ENCODE measurements around the gene LIMS2.

LIMS2 gene

DNA sequence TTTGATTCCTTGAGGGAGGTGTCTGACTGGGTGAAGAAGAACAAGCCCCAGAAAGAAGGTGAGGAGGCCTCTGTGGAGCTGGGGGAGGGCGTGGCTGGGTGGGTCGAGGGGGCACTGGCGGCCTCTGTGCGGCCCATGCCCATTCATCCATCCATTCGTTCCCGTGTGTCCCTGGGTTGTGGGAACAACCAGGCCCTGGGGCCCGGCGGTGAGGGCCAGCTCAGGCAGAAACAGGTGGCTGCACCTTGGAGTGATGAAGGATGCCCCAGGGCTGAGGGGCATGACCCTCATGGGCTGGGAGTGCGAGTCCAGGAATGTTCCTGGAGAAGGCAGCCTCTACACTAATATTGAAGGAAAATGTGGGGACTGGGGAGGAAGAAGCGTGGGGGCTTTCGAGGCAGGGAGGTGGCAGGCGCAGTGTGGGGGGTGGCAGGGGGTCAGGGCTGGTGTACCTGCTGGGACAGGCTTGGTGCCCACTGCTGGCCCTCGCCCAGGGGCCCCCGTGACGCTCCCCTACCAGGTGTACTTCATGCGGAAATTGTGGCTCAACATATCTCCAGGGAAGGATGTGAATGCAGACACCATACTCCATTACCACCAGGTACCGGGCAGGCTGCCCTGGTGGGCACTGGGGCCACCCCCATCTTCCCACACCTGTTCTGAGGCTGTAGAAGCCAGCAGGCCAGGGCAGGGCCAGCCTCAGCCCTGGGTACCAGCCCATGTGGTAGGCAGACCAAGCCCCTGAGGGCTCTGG, 40.5 kb downstream of the LIMS2 start:
- no peak for DNase-seq (ENCODE audit: low read depth in 2 of 2)

DNA sequence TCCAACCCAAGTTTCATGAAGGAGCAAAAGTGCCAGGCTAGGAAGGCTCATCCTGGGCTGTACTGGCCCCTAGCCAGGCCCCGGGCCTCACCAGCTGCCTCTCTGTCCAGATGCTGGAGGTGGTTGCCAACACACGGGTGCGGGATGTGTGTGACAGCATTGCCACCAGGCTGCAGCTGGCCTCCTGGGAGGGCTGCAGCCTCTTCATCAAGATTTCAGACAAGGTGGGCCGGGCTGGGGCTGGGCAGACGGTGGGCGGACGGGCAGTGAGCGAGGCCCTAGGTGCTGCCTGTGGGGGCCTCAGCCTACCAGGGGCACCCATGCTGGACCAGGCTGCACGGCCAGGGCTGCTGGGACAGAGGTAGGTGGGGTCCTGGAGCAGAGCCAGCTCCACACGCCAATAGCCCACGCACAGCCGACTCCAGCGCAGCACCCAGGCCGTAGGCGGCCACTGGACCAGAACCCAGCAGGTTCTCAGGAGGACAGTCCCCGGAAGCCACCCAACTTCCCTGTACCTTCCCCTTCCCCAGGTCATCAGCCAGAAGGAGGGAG, 41.2 kb downstream of the LIMS2 start:
- DNase-seq (ENCODE audit: low read depth in 2 of 2): no peak

DNA sequence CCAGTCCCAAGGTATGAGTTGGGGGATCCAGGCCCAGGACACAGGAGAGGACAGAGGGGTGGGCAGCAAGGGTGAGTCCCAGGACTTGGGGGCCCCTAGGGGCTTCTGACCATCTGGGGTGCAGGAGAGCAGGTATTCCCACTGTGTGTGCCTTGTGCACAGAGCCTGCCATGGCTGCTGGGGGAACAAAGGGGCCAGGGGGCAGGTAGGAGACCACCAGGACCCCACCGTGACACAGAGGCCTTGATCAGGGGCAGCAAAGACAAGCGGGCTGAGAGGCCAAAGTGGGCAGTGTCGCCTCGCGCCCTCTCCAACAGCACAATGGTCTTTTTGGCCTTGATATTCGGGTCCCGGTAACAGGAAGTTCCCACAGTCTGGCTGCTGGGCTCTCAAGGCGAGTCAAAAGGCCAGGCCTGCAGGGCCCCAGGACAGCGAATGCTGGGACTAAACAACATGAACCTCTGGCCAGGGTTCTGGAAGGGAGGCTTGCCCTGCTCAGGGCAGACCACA, 41.7 kb downstream of the LIMS2 start:
- DNase-seq (ENCODE audit: low read depth in 2 of 2): no peak

DNA sequence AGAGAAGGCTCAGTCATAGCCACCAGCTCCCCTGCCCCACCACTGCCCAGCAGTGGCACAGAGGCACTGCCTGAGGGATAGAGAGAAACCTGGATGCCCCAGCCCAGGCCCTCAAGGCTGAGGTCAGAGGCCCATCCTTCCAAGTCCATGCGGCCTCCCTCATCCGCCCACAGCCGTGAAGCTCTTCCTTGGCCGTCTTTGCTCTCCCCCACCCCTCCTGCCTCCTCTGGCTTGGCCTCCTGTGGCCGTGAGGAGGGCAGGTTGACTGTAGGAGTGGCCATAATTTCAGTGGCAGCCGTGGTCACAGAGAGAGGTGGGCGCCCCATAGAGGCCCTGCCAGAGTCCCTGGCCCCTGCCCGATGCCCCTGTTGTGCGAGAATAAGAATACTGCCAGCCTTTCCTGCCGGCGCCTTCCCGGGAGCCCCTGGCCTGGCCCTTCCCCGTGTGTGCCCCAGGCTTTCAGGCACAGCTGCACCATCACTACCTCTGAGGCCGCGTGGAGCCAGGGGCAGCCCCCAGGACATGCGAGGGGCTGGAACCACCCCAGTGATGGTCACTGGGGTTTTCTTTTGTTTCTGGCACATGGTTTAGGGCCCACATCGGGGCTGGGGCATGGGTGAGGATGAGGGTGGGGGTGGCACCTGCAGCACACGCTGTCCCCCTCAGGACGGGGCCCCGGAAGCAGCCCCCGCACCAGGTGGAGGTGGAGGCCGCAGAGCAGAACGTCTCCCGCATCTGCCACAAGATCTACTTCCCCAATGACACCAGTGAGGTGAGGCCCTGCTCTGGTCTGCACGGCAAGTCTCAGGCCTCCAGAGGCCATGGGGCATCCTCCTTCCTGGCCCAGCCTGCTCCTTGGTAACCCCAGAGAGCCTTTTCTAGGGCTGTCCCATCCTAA, 42.5 kb downstream of the LIMS2 start:
- DNase-seq (ENCODE audit: low read depth in 2 of 2): no peak

DNA sequence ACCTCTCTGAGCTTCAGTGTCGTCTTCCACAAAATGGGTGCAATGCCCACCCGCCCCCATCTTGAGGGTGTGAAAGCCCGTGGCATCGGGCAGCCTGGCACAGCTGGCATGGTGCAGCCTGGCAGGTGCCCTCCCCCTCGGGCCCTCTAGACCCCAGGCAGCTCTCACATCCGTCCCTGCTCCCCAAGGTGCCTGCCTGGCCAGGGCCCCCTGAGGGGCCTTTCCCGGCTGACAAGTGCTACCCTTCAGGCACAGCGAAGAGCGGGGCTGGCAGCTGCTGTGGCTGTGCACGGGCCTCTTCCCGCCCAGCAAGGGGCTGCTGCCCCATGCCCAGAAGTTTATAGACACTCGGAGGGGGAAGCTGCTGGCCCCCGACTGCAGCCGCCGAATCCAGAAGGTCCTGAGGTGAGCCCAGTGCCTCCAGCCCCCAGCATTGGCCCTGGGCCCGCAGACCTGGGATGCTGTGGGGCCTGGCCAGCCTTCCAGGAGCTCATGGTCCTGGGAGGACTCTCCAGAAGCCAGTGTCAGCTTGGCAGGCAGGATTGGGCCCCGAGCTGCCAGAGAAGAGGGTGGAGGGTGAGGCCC, 43.2 kb downstream of the LIMS2 start:
- DNase-seq (ENCODE audit: low read depth in 2 of 2): no peak

DNA sequence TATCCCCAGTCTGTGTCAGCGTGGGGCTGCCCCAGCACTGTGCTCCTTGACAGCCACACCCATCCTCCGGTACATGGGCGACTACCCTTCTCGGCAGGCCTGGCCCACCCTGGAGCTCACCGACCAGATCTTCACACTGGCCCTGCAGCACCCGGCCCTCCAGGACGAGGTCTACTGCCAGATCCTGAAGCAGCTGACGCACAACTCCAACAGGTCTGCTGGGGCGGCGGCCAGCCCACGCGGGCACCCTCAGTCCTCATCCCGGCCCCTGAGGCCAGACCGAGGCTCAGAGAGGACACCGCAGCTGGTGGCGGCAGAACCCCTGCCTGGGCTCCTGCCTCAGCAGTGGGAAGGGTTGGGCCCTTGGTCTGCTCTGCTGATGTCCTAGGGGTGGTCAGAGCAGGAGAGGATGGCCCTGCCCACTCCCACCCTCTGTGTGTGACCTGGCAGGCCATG, 43.8 kb downstream of the LIMS2 start:
- DNase-seq (ENCODE audit: low read depth in 2 of 2): no peak

DNA sequence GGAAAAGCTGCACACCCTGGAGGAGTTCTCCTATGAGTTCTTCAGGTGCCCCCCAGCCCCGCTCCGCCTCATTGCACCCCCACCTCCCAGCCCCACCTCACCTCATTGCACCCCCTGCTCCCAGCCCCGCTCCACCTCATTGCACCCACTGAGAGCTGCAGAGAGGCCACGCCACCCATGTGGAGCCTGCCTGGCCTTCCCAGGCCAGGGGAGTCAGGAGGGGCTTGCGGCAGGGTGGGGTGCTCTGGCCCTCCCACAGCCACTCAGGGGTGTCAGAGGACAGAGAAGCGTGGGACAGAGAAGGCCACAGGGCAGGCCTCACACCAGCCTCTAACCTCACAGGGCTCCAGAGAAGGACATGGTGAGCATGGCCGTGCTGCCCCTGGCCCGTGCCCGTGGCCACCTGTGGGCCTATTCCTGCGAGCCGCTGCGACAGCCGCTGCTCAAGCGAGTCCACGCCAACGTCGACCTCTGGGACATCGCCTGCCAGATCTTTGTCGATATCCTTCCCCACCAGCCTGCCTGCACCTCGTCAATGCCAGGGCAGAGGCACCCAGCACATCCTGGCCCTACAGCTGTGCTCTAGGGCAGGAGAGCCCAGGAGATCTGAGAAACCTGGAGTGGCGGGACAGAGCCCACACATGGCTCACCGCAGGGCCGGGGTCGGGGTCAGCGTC, 44.3 kb downstream of the LIMS2 start:
- DNase-seq (ENCODE audit: low read depth in 2 of 2): no peak

DNA sequence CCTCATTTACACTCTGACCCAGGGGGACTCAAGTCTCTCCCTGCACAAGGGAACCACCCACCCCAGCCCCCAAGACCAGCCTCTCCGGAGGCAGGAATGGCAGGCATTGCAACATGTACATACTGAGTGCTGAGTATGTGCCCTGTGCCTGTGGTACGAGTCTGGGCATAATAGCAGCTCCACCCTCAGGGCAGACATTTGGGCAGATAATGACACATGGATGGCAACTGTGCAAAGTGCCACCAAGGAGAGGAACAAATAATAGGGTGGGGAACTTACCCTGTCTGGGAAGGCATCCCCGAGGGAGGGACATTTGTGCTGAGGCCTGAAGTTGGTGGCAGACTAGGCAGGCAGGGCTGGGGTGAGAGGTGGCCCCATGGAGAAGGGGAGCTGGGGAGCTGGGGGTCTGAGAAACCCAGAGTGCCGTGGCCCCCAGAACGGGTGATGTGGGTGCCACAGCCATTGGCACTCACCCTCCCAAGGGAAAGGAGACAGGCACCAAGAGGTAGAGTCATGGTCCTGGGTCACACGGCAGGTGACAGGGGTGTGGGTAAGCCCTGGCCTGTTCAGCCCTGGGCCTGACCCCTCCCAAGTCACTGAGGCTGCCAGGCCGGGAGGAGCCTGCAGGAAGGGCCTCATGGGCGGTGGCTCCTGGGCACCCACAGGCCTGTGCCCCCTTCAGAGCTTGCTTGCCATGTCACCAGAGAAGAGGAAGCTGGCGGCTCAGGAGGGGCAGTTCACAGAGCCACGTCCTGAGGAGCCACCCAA, 45.0 kb downstream of the LIMS2 start:
- no peak for DNase-seq (ENCODE audit: low read depth in 2 of 2)

DNA sequence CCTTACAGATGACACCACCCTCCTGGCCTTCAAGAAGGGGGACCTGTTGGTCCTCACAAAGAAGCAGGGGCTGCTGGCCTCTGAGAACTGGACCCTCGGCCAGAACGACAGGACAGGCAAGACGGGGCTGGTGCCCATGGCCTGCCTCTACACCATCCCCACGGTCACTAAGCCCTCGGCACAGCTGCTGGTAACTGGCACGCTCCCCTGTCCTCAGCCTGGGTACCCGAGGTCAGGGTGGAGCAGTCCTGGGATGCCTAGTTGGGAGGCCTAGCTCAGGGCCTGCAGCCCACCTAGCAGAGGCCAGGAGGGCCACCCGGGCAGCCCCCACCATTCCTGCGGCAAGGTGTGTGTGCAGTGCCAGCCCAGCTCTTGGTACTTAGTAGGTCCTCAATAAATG, 45.7 kb downstream of the LIMS2 start:
- DNase-seq (ENCODE audit: low read depth in 2 of 2): no peak

DNA sequence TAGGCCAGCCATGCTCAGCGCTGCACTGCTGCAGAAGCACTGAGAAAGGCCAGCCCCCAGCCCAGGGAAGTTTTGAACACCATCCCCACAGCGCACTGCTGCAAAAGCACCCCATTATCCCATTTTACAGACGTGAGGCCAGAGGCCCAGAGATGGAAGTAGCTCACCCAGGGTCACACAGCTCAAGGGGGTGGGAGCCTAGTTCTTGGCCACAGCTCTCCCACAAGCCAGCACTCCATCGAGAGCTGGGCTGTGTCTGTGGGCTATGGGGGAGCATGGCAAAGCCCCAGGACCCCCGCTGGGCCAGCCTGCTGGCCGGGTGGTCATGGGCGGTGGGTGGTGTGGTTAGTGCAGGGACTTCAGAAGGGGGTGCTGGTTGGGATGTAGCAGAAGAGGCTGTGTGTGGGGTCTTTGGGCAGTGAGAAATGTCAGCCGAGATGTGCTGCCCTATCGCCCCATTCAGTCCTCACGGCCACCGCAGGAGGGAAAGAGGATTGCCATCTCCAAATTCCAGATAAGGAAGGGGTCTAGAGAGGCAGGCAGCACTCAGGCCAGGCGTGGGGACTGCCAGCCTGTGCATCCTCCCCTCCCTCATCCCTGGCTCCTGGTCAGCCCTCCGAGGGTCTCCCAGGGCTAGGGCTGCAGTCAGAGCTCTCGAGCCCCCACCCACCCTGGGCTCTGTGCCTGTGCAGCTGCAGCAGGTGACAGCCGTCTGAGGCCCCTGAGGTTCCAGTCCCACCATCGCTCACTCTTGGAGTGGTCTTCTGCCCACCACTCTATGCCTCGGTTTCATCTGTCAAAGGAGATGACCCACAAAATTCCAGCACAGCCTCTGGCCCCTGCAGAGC, 46.3 kb downstream of the LIMS2 start:
- no peak for DNase-seq (ENCODE audit: low read depth in 2 of 2)

DNA sequence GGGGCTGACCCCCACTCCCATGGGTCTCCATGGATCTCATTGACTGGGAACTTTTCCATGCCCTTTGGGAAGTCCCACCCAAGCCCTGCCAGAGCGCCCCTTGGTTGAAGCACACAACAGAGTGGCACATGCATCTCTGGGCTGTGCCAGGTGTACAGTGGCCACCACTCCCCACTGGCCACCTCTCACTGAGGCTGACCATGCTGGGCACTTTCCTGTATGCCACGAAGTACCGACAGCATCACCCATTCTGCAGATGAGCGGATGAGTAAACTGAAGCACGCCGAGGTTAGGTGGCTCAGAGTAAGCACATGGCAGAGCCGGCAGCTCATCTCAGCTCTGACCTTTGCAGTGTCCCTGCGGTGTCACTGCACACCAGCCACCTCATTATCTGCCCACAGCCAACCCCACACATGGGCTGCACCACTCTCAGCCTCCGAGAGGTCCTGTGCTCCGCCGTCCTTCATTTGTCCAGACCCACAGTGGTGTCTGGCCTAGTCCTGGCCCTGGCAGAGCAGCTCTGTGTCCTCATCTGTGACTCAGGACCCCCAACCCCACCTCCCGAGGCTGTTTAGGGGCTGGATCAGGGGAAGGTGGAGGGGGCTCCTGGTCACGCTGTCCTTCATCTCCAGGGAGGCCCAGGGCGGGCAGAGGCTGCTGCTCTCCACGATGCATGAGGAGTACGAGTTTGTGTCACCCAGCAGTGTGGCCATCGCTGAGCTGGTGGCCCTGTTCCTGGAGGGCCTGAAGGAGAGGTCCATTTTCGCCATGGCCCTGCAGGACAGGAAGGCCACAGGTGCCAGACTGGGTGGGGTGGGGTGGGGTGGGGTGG, 47.4 kb downstream of the LIMS2 start:
- DNase-seq (ENCODE audit: low read depth in 2 of 2): no peak

DNA sequence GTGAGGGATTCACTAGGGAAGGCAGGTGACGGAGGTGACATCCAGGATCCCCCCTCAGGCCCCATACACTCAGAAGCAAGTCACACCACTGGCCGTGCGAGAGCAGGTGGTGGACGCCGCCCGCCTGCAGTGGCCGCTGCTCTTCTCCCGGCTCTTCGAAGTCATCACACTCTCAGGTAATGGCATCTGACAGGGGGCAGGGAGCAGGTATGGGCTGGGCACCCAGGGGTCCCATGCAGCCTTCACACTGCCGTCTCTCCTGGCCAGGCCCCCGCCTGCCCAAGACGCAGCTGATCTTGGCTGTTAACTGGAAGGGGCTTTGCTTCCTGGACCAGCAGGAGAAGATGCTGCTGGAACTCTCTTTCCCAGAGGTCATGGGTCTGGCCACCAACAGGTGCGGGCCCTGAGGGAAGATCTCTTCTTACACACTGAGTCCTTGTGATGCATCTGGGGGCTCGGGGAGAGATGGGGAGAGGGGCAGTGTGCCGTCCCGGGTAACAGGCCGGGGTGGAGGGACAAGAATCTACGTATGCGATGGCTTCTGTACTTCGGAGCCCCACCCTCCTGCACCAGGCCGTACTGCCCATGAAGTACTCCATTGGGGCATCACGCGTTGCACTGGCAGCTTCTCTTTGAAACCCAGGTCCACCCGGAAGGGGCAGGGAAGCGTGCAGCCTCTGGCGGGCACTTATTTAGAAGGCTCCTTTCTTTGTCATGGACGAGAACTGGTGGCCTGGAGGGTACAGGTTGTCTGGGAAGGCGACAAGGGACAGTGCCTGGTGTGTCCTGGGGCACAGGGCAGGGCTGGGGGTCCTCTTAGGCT, 48.2 kb downstream of the LIMS2 start:
- DNase-seq (ENCODE audit: low read depth in 2 of 2): no peak

DNA sequence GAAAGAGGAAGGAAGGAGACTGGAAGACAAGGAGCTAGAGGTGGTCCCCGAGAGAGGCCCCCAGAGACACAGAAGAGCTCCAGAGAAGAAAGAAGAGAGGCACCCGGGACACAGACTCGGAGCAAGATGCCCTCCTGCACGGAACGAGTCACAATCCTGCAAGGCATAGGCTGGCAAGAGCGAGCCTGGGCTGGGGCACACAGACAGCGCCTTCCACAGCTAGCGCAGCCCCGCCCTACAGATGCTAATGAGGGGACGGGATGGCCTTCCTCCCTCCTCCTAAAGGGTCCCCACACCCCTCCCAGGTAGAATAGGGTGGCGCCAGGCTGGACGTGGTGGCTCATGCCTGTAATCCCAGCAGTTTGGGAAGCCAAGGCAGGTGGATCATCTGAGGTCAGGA, 49.2 kb downstream of the LIMS2 start:
- DNase-seq (ENCODE audit: low read depth in 2 of 2): no peak

DNA sequence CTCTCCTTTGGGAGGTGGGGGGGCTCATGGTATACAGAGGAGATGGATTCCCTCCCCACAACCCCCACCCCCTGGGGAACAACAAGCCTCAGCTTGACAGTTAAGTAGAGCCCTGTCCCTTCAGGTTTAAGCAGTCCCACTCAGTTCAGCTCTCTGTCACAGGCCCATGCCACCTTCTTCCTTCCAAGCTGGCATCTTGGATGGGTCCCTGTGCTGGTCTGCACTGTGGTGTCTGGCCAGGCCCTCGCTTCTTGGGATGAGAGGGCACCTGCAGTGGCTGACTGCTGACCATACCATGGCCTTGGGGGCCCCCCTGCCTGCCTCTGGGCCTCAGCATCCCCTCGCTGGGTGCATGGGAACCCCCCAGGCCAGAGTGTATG, 49.8 kb downstream of the LIMS2 start:
- no peak for DNase-seq (ENCODE audit: low read depth in 2 of 2)

DNA sequence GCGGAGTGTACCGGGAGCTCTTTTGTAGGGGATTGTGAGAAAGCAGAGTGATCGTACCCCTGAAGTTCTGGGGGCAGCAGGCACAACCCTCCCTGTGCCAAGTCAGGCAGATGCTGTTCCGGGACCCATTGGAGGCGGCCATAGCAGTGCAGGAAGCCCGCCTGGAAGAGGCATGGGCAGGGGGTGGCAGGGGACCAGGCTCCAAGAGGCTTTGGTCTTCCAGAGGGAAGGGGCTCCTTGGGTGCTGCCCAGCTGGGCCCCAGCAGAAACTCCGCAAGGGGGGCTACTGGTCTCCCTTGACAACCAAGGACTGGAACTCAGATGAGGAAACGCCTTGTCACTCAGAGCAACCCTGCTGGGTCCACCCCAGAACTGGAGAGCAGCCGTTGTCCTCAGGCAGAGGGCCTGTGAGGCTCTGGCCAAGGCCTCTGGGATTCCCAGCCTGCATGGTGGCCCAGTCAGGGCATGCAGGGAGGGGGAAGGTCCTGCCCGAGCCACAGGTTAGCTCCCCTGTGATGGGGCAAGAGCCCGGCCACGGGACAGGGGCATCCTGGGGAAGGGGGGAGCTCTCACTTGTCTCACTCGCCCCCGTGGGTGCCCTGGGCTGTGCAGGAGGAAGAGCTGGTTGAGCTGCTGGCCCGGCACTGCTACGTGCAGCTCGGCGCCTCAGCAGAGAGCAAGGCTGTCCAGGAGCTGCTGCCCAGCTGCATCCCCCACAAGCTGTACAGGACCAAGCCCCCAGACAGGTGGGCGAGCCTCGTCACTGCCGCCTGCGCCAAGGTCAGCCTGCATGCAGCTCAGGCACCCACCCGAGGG, 50.4 kb downstream of the LIMS2 start:
- no peak for DNase-seq (ENCODE audit: low read depth in 2 of 2)

DNA sequence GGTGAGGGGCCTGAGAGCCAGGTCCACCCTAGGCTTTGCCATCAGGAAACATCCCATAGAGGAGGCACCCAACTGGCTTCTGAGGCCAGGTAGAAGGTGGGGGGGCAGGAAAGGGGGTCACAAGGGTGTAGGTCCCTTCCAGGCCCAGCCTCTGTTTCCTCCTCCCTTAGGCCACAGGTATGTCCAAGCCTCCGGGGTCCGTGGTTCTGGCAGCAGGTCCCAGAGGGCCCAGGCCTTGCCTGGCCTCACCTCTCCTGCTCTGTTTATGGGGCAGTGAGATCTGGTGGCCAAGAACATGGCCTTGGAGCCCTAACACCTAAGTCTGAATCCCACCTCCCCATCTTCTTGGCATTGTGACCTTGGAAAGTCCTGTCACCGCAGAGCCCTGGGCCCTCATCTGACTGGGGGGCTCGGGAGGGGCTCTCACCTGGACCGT, 51.0 kb downstream of the LIMS2 start:
- no peak for DNase-seq (ENCODE audit: low read depth in 2 of 2)
